C4-2B (cell line): ENCODE measurements around the gene ZNF710.

Experiments used
- H3K27ac ChIP-seq: fragments of 450-650 bp; 2 replicates; pipeline ENCODE4 v1.5.1; 2017
- ZFX ChIP-seq: fragments of 450-650 bp; IDR thresholded peaks from 2 replicates; pipeline ENCODE4 v1.6.1; 2017
- TF ChIP-seq, protein P1 (sequence below): fragments of 450-650 bp; conservative IDR thresholded peaks from 2 replicates; pipeline ENCODE4 v1.5.1; 2017; ENCODE audit warnings: mild to moderate bottlenecking

Gene ZNF710

DNA sequence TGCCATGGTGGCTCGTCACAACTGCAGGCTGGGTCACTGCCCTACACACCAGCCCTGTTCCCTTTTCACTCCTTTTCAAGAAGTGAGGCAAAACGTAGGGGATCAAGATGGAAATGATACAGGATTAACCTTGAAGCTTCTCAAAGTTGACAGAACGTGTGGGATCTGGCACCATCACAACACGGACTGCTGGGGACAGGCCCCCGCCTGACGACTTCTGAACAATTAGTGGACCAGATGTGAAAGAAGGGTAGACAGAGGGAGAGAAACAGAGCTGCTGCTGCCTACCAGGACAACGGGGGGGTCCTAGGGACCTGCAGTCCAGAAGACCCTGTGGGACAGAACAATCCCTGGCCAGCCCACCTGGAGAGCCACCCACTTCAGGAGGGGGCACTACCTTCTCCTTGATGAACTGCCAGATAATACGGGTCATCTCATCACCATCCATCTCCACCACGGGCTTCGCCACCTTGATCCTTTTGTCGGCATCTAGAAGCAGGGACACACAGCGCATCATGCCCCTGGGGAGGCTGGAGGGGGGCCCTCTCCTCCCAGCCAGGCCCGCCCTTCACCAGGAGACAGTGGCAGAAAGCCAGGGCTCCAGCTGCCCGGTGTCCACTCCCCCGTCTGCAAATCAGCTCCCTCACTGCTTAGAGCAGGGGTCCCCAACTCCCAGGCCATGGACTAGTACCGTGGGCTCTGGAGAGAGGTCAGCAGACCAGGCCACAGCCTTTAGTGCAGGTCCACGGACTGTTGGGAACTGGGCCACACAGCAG lies 90.2 kb downstream of the ZNF710 start:
- H3K27ac ChIP-seq, result no peak overlapping the region
- no peak for TF ChIP-seq ZFX
- TF ChIP-seq, protein P1, sequence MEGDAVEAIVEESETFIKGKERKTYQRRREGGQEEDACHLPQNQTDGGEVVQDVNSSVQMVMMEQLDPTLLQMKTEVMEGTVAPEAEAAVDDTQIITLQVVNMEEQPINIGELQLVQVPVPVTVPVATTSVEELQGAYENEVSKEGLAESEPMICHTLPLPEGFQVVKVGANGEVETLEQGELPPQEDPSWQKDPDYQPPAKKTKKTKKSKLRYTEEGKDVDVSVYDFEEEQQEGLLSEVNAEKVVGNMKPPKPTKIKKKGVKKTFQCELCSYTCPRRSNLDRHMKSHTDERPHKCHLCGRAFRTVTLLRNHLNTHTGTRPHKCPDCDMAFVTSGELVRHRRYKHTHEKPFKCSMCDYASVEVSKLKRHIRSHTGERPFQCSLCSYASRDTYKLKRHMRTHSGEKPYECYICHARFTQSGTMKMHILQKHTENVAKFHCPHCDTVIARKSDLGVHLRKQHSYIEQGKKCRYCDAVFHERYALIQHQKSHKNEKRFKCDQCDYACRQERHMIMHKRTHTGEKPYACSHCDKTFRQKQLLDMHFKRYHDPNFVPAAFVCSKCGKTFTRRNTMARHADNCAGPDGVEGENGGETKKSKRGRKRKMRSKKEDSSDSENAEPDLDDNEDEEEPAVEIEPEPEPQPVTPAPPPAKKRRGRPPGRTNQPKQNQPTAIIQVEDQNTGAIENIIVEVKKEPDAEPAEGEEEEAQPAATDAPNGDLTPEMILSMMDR, result no peak

DNA sequence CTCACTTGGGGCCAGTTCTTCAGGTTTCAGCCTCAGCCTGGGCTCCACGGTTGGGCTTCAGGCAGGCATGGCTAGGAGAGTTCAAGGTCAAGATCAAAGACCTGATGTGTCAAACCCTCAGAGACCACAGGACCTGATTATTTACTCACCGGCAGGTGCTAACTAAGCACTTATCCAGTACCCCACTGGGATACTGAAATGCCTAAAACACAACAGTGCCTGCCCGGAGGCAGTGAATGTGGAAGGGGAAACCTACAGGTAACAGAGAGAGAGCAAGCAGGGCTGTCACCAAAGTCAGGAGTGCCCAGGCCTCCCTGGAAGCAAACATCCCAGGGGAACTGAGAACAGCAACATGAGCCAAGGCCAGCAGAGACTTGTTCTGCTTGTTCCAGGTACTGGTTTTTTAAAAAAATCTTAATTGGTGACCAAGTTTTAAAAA lies 94.4 kb downstream of the ZNF710 start:
- peak overlapping the region; percentile 64 for H3K27ac ChIP-seq
- TF ChIP-seq, protein P1, result no peak

- TF ChIP-seq ZFX, result no peak
- TF ChIP-seq, protein P1, result no peak
- H3K27ac ChIP-seq, result no peak overlapping the region
Measured at GRCh38 chr15:90097475-90097874, 96.4 kb downstream of the ZNF710 start.

DNA sequence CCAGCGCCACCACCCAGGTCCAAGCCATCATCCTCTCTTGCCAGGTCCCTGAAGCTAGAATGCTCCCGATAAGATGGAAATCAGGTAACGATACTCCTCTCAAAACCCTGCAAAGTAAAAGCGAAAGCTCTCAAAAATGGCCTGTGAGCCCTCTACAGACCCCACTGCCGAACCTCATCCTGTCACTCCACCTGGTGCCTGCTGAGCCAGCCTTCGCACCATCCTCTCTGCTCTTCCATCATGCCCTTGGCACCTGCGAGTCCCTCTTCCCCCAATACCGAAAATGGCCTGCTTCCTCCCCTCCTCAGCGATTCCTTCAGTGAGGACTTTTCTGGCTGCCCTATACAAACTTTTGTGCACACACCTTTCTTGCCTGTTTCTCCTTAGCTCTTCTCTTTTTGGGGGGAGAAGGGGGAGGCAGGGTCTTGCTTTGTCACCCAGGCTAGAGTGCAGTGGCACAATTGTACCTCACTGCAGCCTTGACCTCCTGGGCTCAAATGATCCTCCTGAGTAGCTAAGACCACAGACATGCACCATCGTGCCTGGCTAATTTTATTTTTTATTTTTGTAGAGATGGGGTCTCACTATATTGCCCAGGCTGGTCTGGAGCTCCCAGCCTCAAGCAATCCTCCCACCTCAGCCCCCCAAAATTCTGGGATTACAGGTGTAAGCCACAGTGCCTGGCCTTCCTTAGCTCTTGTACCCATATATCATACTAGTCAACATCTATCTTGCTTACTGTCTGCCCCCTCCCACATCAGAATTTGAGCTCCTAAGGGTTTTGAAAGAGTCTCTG lies 98.1 kb downstream of the ZNF710 start:
- no peak for TF ChIP-seq ZFX
- TF ChIP-seq, protein P1, result no peak
- no peak overlapping the region for H3K27ac ChIP-seq

GRCh38 chr15:90099868-90100831 lies 99.0 kb downstream of the ZNF710 start:
- TF ChIP-seq, protein P1, result no peak
- TF ChIP-seq ZFX, result no peak

GRCh38 chr15:90101130-90101968 lies 100.2 kb downstream of the ZNF710 start:
- peak overlapping the region; percentile 94 for H3K27ac ChIP-seq
- TF ChIP-seq, protein P1, result no peak
- no peak for TF ChIP-seq ZFX

More at GRCh38 chr15:90099868-90100831, 99.0 kb downstream of the ZNF710 start:
- H3K27ac ChIP-seq, result no peak overlapping the region
